HG03378 (cell line): ENCODE data around the gene MBNL1.

Source experiments
- ATAC-seq: cut with Tn5 transposase; IDR thresholded peaks from one replicate; pipeline ENCODE4 v1.9.1; 2021; ENCODE audit warnings: mild to moderate bottlenecking, moderate library complexity; ENCODE audit not compliant: unreplicated experiment

MBNL1 gene

DNA sequence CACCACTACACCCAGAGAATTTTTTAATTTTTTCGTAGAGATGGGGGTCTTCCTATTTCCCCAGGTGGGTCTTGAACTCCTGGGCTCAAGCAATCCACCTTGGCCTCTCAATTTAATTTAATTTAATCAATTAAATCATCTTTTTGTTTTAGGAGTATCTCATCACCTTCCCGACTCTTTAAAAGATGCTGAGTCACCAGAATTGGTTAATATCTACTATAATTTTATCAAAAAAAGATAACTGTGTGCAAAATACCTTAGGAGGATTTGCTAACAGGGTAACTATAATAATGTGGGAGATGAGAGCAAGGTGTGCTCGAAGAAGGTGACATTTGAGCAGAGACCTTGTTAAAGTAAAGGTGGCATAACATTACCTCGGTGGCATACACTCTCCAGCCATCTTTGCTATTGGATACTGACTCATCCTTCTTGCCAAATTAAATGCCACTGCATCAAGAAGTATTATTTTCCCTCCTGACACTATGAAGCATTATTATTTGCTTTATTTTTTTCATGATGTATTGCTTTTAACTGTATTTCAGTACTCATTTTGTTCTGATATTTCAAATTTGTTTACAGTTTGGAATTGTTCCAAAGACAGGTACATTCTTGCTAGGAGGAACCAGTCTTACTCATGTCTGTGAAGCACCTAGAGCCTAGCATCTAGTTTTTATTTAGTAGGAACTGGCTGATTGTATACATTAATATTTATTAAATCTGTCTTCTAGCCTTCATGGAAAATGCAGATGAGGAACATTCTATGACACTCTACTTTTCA is 200.7 kb downstream of the MBNL1 start:
- no peak for ATAC-seq

GRCh38 chr3:152470095-152470494 is 201.4 kb downstream of the MBNL1 start:
- ATAC-seq: no peak

DNA sequence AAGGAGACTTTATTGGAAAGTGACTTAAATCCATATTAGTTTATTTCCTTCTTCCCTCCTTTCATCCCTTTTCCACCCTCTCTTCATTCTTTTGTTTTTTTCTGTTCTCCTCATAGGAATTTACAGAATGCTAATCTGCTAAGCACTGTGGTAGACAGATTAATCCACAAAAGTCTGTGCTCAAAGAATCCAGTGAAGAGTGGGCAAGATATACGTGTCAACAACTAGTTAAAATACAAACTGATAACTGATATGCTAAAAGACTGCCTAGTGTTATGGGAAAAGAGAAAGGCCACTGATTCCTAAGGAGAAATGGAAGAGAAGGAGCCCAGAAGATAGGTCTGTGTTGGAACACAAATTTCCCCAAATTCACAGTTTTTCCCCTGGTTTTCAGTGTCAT is 202.2 kb downstream of the MBNL1 start:
- no peak for ATAC-seq

- peak; percentile 66 for ATAC-seq
These were observed 203.3 kb downstream of the MBNL1 start for GRCh38 chr3:152471814-152472671.

GRCh38 chr3:152472672-152472954 is 203.9 kb downstream of the MBNL1 start:
- ATAC-seq: no peak

DNA sequence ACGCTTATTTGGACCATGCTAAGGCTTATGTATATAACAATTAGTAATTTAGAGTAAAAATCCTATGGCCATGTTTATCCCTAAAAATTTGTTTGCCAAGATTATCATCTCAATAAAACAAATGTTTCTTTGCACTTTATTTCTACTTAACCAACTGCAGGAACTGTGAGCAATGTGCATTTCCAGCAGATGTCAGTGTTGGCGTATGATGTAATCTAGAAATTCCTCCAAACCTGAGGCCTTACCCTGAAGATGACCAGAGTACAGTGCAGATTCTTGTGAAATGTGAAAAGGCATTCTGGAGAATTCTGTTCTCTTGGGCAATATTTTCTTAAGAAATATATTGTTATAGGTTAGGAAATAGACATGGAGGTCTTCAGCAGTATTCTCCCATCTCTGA is 205.9 kb downstream of the MBNL1 start:
- ATAC-seq: peak; percentile 75

- ATAC-seq: no peak
These were observed 208.7 kb downstream of the MBNL1 start for GRCh38 chr3:152477422-152477821.

- peak; percentile 96 for ATAC-seq
These were observed 211.7 kb downstream of the MBNL1 start for GRCh38 chr3:152480282-152480953.

GRCh38 chr3:152486364-152486763 is 217.6 kb downstream of the MBNL1 start:
- ATAC-seq: no peak

- no peak for ATAC-seq
These were observed 219.7 kb downstream of the MBNL1 start for GRCh38 chr3:152488449-152488848.

GRCh38 chr3:152491922-152492321 is 223.2 kb downstream of the MBNL1 start:
- peak; percentile 83 for ATAC-seq

DNA sequence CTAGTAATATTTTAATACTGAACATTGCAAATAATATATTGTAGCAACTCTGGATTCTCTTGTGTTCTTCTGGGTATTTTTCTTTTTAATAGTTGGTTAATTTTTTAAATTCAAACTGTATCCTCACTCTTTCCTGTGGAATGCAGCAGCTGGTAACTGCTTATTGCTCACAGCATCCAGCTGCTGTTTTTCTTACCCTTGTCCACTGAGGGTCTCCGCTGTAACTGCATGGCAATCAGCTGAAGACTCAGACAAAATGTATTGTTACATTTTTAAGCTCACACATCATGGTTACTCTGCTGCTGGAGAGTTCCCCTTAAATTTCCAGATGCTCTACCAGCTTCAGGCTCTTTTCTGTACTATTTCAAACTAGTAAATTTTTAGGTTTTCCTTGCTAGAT is 227.6 kb downstream of the MBNL1 start:
- ATAC-seq: peak; percentile 2

- peak; percentile 63 for ATAC-seq
These were observed 228.0 kb downstream of the MBNL1 start for GRCh38 chr3:152496716-152497115.

GRCh38 chr3:152497457-152497856 is 228.7 kb downstream of the MBNL1 start:
- ATAC-seq: no peak

DNA sequence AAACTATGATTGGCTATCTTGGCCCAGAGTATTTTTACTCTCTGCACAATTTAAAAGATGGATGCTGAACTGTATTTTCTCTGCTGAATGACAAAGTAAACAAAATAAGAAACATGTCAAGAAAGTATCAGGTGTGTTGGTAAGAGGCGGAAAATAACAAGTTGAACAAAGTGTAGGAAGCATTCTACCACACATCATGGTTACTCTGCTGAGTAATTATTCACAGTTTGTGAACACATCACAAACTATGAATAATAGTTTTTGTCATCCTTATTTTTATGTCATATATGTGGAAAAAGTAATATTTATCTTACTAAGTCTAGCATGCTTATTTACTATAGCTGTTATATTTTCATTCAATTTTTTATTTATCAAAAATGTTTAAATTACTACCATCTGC is 229.2 kb downstream of the MBNL1 start:
- ATAC-seq: no peak

- no peak for ATAC-seq
These were observed 231.2 kb downstream of the MBNL1 start for GRCh38 chr3:152499791-152500385.

GRCh38 chr3:152505926-152506325 is 237.2 kb downstream of the MBNL1 start:
- ATAC-seq: peak; percentile 95

GRCh38 chr3:152508705-152509104 is 240.0 kb downstream of the MBNL1 start:
- ATAC-seq: no peak

- peak; percentile 76 for ATAC-seq
These were observed 243.2 kb downstream of the MBNL1 start for GRCh38 chr3:152511904-152512303.

DNA sequence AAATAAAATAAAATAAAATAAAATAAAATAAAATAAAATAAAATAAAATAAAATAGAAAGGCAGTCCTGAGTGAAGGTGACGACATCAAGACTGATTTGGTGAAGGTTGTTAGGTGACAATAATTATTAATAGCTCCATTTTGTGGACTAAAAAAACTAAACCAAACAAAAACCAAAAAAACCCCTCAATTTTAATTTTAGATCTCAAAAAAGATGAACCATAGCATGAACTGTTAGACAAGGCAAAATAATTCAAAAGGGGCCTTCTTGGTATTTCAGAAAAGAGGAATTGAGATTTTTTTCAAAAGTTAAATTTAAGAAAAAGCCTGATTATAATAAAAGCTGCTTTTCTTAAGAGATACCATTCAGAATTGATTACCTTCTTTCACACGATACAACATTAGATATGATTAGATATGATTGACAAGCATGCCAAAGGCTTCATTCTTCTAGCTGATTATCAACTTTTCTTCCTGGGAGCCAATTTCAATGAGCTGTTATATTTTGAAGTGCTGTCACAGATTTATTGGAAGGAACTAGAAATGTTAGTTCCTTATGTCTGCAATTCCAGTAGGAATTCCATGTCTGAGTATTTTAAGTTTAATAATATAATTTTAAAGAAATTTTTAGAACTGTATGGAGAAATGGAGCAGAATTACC is 244.7 kb downstream of the MBNL1 start:
- ATAC-seq: no peak
